HL-60 (cell line): ENCODE results near the gene PTPDC1.

Source experiments
- DNase-seq, 2 experiments: peaks; one replicate each; pipeline ENCODE4 v3.0.0-alpha.2; 2010 to 2020; ENCODE audit warnings: low read depth in 1 of 2, low spot score in 1 of 2
- H3K27ac ChIP-seq: fragments of 250-450 bp; sonication (Bioruptor Pico); replicated peaks from 2 replicates; pipeline ENCODE4 v1.5.1; 2020; ENCODE audit warnings: mild to moderate bottlenecking, moderate library complexity
- H3K27me3 ChIP-seq: fragments of 250-450 bp; sonication (Bioruptor Pico); 2 replicates; pipeline ENCODE4 v1.5.1; 2021; ENCODE audit warnings: mild to moderate bottlenecking, moderate library complexity; ENCODE audit not compliant: insufficient read depth, poor library complexity, severe bottlenecking
- H3K4me3 ChIP-seq: replicated peaks from 2 replicates; pipeline ENCODE4 v1.5.1; 2011; ENCODE audit warnings: mild to moderate bottlenecking, control low read depth, low read length; ENCODE audit not compliant: insufficient read depth
- GABPA ChIP-seq: IDR thresholded peaks from 2 replicates; pipeline ENCODE4 v1.6.1; 2012; ENCODE audit warnings: low read depth
- POLR2AphosphoS5 ChIP-seq: IDR thresholded peaks from 2 replicates; pipeline ENCODE4 v1.6.1; 2012; ENCODE audit warnings: low read depth
- SPI1 ChIP-seq: IDR thresholded peaks from 2 replicates; pipeline ENCODE4 v1.6.1; 2012; ENCODE audit warnings: low read depth, mild to moderate bottlenecking, borderline replicate concordance
- TF ChIP-seq, protein P1 (sequence below): IDR thresholded peaks from 2 replicates; pipeline ENCODE4 v1.6.1; 2012; ENCODE audit warnings: low read depth; ENCODE audit not compliant: insufficient replicate concordance
- TF ChIP-seq, protein P2 (sequence below): IDR thresholded peaks from one replicate; pipeline ENCODE4 v1.5.1; 2011; ENCODE audit warnings: low read length, control low read depth, inconsistent platforms; ENCODE audit not compliant: insufficient read depth

Gene PTPDC1

GRCh38 chr9:94054716-94055115, 29.5 kb upstream of the PTPDC1 start:
- H3K27ac ChIP-seq: no peak overlapping the region
- no peaks in the 10 kb centered on the region for H3K27me3 ChIP-seq
- no peak for TF ChIP-seq SPI1
- TF ChIP-seq GABPA: no peak
- TF ChIP-seq, protein P1, sequence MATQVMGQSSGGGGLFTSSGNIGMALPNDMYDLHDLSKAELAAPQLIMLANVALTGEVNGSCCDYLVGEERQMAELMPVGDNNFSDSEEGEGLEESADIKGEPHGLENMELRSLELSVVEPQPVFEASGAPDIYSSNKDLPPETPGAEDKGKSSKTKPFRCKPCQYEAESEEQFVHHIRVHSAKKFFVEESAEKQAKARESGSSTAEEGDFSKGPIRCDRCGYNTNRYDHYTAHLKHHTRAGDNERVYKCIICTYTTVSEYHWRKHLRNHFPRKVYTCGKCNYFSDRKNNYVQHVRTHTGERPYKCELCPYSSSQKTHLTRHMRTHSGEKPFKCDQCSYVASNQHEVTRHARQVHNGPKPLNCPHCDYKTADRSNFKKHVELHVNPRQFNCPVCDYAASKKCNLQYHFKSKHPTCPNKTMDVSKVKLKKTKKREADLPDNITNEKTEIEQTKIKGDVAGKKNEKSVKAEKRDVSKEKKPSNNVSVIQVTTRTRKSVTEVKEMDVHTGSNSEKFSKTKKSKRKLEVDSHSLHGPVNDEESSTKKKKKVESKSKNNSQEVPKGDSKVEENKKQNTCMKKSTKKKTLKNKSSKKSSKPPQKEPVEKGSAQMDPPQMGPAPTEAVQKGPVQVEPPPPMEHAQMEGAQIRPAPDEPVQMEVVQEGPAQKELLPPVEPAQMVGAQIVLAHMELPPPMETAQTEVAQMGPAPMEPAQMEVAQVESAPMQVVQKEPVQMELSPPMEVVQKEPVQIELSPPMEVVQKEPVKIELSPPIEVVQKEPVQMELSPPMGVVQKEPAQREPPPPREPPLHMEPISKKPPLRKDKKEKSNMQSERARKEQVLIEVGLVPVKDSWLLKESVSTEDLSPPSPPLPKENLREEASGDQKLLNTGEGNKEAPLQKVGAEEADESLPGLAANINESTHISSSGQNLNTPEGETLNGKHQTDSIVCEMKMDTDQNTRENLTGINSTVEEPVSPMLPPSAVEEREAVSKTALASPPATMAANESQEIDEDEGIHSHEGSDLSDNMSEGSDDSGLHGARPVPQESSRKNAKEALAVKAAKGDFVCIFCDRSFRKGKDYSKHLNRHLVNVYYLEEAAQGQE: no peak
- TF ChIP-seq POLR2AphosphoS5: no peak
- TF ChIP-seq, protein P2, sequence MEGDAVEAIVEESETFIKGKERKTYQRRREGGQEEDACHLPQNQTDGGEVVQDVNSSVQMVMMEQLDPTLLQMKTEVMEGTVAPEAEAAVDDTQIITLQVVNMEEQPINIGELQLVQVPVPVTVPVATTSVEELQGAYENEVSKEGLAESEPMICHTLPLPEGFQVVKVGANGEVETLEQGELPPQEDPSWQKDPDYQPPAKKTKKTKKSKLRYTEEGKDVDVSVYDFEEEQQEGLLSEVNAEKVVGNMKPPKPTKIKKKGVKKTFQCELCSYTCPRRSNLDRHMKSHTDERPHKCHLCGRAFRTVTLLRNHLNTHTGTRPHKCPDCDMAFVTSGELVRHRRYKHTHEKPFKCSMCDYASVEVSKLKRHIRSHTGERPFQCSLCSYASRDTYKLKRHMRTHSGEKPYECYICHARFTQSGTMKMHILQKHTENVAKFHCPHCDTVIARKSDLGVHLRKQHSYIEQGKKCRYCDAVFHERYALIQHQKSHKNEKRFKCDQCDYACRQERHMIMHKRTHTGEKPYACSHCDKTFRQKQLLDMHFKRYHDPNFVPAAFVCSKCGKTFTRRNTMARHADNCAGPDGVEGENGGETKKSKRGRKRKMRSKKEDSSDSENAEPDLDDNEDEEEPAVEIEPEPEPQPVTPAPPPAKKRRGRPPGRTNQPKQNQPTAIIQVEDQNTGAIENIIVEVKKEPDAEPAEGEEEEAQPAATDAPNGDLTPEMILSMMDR: no peak
- DNase-seq: no peak
- H3K4me3 ChIP-seq: no peak overlapping the region

DNA sequence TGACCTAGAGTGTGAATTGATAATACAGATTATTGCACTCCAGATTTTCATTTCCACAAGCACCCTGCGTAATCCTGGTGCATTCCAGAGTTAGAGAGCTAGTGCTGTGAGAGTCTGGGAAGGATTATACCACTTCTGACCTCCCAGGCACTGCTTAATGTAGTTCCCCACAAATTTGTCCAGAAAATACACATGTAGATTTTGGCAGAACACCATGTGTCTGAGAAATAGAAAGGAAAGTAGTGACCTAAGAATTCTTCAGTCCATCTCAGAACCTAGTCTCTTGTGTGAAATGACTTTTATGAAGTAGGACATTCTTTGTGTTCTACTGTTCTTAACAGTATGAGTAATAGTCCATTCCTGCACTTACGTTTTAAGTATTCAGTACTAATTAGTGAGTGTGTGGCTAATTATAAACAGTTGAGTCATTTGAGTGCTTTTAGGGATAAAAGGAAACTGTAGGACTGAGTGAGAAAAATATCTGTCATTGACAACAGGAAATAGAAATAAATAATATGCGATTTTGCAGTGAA, 27.8 kb upstream of the PTPDC1 start:
- H3K4me3 ChIP-seq: no peak overlapping the region
- no peak overlapping the region for H3K27ac ChIP-seq
- no peak for DNase-seq
- TF ChIP-seq POLR2AphosphoS5 (no peak), GABPA (no peak), SPI1 (no peak)
- TF ChIP-seq, protein P2: no peak
- TF ChIP-seq, protein P1: no peak
- no peaks in the 10 kb centered on the region for H3K27me3 ChIP-seq

DNA sequence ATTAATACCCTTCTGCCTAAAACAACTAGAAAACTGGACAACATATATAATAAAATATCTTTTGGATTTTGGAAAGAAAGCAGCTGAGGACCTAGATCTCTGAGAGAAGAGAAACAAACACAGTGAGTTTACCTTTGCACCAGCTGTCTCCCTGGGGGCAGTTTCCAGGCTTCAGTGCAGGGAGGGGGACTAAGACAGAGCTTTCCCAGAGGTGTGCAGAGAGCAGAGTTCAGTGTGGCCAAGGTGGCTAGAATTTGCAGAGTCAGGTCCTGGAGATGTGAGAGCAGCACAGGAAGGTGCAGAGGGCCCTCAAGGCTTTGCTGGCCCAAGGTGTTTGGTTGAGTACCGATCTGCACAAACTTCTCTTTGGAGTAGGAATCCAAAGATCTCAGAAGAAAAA, 26.3 kb upstream of the PTPDC1 start:
- Histone ChIP-seq H3K27ac (no peak overlapping the region), H3K4me3 (no peak overlapping the region), H3K27me3 (no peaks in the 10 kb centered on the region)
- TF ChIP-seq, protein P2: no peak
- no peak for DNase-seq

- Histone ChIP-seq H3K27ac (no peak overlapping the region), H3K27me3 (no peaks in the 10 kb centered on the region), H3K4me3 (no peak overlapping the region)
- no peak for DNase-seq
- no peak for TF ChIP-seq GABPA
Measured at GRCh38 chr9:94061864-94062263, 22.4 kb upstream of the PTPDC1 start.
